ENCODE results near the gene CDT1.

DNA sequence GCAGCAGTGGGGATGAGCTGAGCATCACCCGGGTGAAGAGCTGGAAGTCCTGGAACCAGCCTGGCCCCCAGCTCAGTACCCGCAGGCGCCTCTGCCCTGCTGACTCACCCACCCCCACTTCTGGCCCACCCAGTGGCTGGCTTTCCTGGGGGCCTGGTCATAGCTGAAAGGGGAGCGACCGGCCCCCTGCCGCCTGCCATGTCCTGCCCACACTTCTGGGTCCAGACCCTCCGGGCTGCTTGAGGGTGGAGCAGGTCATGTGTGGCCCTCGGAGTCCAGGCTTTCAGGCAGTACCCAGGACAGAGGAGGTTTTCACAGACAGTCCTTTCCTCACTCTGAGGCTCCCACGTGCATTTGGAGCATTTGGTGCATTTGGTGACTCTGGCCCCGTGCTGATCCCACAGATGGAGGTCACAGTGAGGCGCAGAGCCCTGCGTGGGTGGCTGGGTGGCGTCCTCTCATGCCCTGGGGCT, 11.5 kb upstream of the CDT1 start:
- TF ChIP-seq YY1 (IDR thresholded peaks at IDR 0.05; ENCODE audit: insufficient read depth, insufficient read length) (no peak), ZNF274 (IDR thresholded peaks at IDR 0.05; ENCODE audit: low read depth, low read length) (no peak)

All from NT2/D1 (cell line).